Trophoblast cell (in vitro differentiated cells and primary cell): ENCODE data around the gene KEL. TPM values are rescaled to one million over a fixed set of nuclear protein-coding genes. Genes with fewer than 3 reads are reported as not detected.
A peak's percentile ranks its signal among the peaks of the same experiment; 100 is the strongest.

ENCODE experiments used
- DNase-seq, 2 donors: peaks; one replicate each; pipeline ENCODE4 v3.0.0-alpha.2; 2016
- H2AFZ ChIP-seq: 2 replicates; pipeline ENCODE4 v1.6.1; 2013; ENCODE audit warnings: low read length, moderate library complexity, mild to moderate bottlenecking; ENCODE audit not compliant: insufficient read depth, poor library complexity
- H2AK5ac ChIP-seq: 2 replicates; pipeline ENCODE4 v1.6.1; 2013; ENCODE audit warnings: mild to moderate bottlenecking, low read length
- H2BK120ac ChIP-seq: 2 replicates; pipeline ENCODE4 v1.6.1; 2013; ENCODE audit warnings: low read length, mild to moderate bottlenecking, moderate library complexity; ENCODE audit not compliant: insufficient read depth, poor library complexity
- H2BK12ac ChIP-seq: 2 replicates; pipeline ENCODE4 v1.6.1; 2013; ENCODE audit warnings: mild to moderate bottlenecking, low read length, moderate library complexity
- H2BK5ac ChIP-seq: 2 replicates; pipeline ENCODE4 v1.6.1; 2013; ENCODE audit warnings: low read length, low read depth, moderate library complexity, mild to moderate bottlenecking; ENCODE audit not compliant: poor library complexity
- H3K14ac ChIP-seq: 2 replicates; pipeline ENCODE4 v1.6.1; 2013; ENCODE audit warnings: mild to moderate bottlenecking, low read length
- H3K18ac ChIP-seq: 2 replicates; pipeline ENCODE4 v1.6.1; 2013; ENCODE audit warnings: mild to moderate bottlenecking, low read length
- H3K23ac ChIP-seq: 2 replicates; pipeline ENCODE4 v1.6.1; 2013; ENCODE audit warnings: low read length
- H3K27ac ChIP-seq: 2 replicates; pipeline ENCODE4 v1.5.1; 2013; ENCODE audit warnings: low read depth, mild to moderate bottlenecking, inconsistent platforms, low read length, moderate library complexity
- H3K27me3 ChIP-seq: 2 replicates; pipeline ENCODE4 v1.6.1; 2013; ENCODE audit warnings: inconsistent platforms, mild to moderate bottlenecking, low read length, moderate library complexity; ENCODE audit not compliant: insufficient read depth
- H3K36me3 ChIP-seq, 2 experiments: 1 replicate in 1 of 2; 2 replicates in 1 of 2; pipeline ENCODE4 v1.6.1; 2013; ENCODE audit warnings: low read length in 2 of 2, mild to moderate bottlenecking in 2 of 2, moderate library complexity in 1 of 2; ENCODE audit not compliant: insufficient read depth in 2 of 2, control insufficient read depth in 1 of 2
- H3K4ac ChIP-seq: 2 replicates; pipeline ENCODE4 v1.6.1; 2013; ENCODE audit warnings: low read depth, mild to moderate bottlenecking, low read length, moderate library complexity
- H3K4me1 ChIP-seq, 2 experiments: 1 replicate in 1 of 2; 2 replicates in 1 of 2; pipeline ENCODE4 v1.6.1; 2013; ENCODE audit warnings: low read length in 2 of 2, mild to moderate bottlenecking in 2 of 2, moderate library complexity in 1 of 2; ENCODE audit not compliant: insufficient read depth in 2 of 2, control insufficient read depth in 1 of 2
- H3K4me2 ChIP-seq: 2 replicates; pipeline ENCODE4 v1.6.1; 2013; ENCODE audit warnings: inconsistent platforms, mild to moderate bottlenecking, low read length, moderate library complexity
- H3K4me3 ChIP-seq: 2 replicates; pipeline ENCODE4 v1.5.1; 2013; ENCODE audit warnings: mild to moderate bottlenecking, low read depth, low read length, inconsistent platforms
- H3K79me1 ChIP-seq: one replicate; pipeline ENCODE4 v1.6.1; 2013; ENCODE audit warnings: low read length
- H3K79me2 ChIP-seq: 2 replicates; pipeline ENCODE4 v1.6.1; 2013; ENCODE audit warnings: low read length, mild to moderate bottlenecking; ENCODE audit not compliant: control insufficient read depth, insufficient read depth, poor library complexity
- H3K9ac ChIP-seq: 2 replicates; pipeline ENCODE4 v1.6.1; 2013; ENCODE audit warnings: mild to moderate bottlenecking, low read length
- H3K9me3 ChIP-seq: 2 replicates; pipeline ENCODE4 v1.6.1; 2013; ENCODE audit warnings: low read depth, mild to moderate bottlenecking, control low read depth, inconsistent platforms, low read length; ENCODE audit not compliant: insufficient read depth
- H4K12ac ChIP-seq: 2 replicates; pipeline ENCODE4 v1.6.1; 2013; ENCODE audit warnings: low read depth, mild to moderate bottlenecking, low read length, moderate library complexity
- H4K8ac ChIP-seq: 2 replicates; pipeline ENCODE4 v1.6.1; 2013; ENCODE audit warnings: low read depth, mild to moderate bottlenecking, low read length, moderate library complexity
- H4K91ac ChIP-seq: one replicate; pipeline ENCODE4 v1.6.1; 2013; ENCODE audit warnings: low read depth, mild to moderate bottlenecking, low read length, moderate library complexity
- WGBS: extraction: QIAGEN DNeasy Blood & Tissue Kit; methylation state at CpG from one replicate; pipeline ENCODE4 v1.1.7; 2013; ENCODE audit warnings: missing lambda C conversion rate; ENCODE audit not compliant: insufficient read length, insufficient coverage; ENCODE audit errors: extremely low coverage; 5-methylcytosine and 5-hydroxymethylcytosine counted together
- polyA plus RNA-seq: library from polyadenylated mRNA; stranded (reverse); fragments of 200-250 nt; gene quantifications from 2 replicates; pipeline ENCODE4 v1.2.3, GENCODE V29; 2013

The KEL gene
- 0.19 and 0.26 TPM in 2 replicates for polyA plus RNA-seq

GRCh38 chr7:142961973-142962926 lies at the start of gene KEL:
Gene KEL (minus strand): TSS chr7:142962363. CDS start chr7:142962206, 157 bp downstream.
- no peak within 1 kb of the TSS for H3K4me3 ChIP-seq
- no peak within 1 kb of the TSS for H2AFZ ChIP-seq
- H4K8ac ChIP-seq: no peak within 1 kb of the TSS
- no peak within 1 kb of the TSS for H3K4ac ChIP-seq
- H4K12ac ChIP-seq: no peak within 1 kb of the TSS
- no peak within 1 kb of the TSS for H3K4me2 ChIP-seq
- no peak within 1 kb of the TSS for H4K91ac ChIP-seq
- peaks cover 7 to 8% of the 10 kb centered on the region in 2 experiments for H3K4me1 ChIP-seq
- H3K27ac ChIP-seq: no peak within 1 kb of the TSS
- no CpG with 5 or more reads among the region's 9 CpGs for WGBS
- H3K9me3 ChIP-seq: no peaks in the 10 kb centered on the region
- no peaks in the 10 kb centered on the region for H3K79me2 ChIP-seq
- H3K23ac ChIP-seq: no peak within 1 kb of the TSS
- no peak within 1 kb of the TSS for H3K9ac ChIP-seq
- H3K14ac ChIP-seq: no peak within 1 kb of the TSS
- no peak for DNase-seq
- H3K18ac ChIP-seq: no peak within 1 kb of the TSS
- no peaks in the 10 kb centered on the region for H3K36me3 ChIP-seq
- H2BK5ac ChIP-seq: no peak within 1 kb of the TSS
- no peak within 1 kb of the TSS for H2AK5ac ChIP-seq
- peaks cover 2% of the 10 kb centered on the region for H3K79me1 ChIP-seq
- H3K27me3 ChIP-seq: no peaks in the 10 kb centered on the region
- no peak within 1 kb of the TSS for H2BK120ac ChIP-seq
- no peak within 1 kb of the TSS for H2BK12ac ChIP-seq

GRCh38 chr7:143008007-143008901 lies 46.1 kb upstream of the KEL start:
- WGBS: no CpG with 5 or more reads among the region's 24 CpGs
- peak; percentile 59 to 91 for DNase-seq

GRCh38 chr7:143005632-143006260 lies 43.6 kb upstream of the KEL start:
- H3K4me2 ChIP-seq: no peak overlapping the region
- no peak overlapping the region for H2BK5ac ChIP-seq
- H4K12ac ChIP-seq: no peak overlapping the region
- H4K8ac ChIP-seq: no peak overlapping the region
- no peak overlapping the region for H2BK120ac ChIP-seq
- no peaks in the 10 kb centered on the region for H3K9me3 ChIP-seq
- no peaks in the 10 kb centered on the region for H3K36me3 ChIP-seq
- WGBS: no CpG with 5 or more reads among the region's 6 CpGs
- no peak overlapping the region for H2AK5ac ChIP-seq
- H3K4me3 ChIP-seq: no peak overlapping the region
- H3K4me1 ChIP-seq: peaks cover 4 to 7% of the 10 kb centered on the region in 2 experiments
- no peak overlapping the region for H3K4ac ChIP-seq
- H3K27me3 ChIP-seq: no peaks in the 10 kb centered on the region
- no peak overlapping the region for H3K27ac ChIP-seq
- H2AFZ ChIP-seq: no peak overlapping the region
- H3K9ac ChIP-seq: no peak overlapping the region
- no peak for DNase-seq
- H3K14ac ChIP-seq: no peak overlapping the region
- H3K79me1 ChIP-seq: peaks cover 6% of the 10 kb centered on the region
- H4K91ac ChIP-seq: no peak overlapping the region
- no peak overlapping the region for H3K23ac ChIP-seq
- H3K79me2 ChIP-seq: peaks cover 2% of the 10 kb centered on the region
- H3K18ac ChIP-seq: no peak overlapping the region
- no peak overlapping the region for H2BK12ac ChIP-seq

More at GRCh38 chr7:143008007-143008901, 46.1 kb upstream of the KEL start:
- no peaks in the 10 kb centered on the region for H3K36me3 ChIP-seq
- H3K14ac ChIP-seq: no peak overlapping the region
- H3K79me1 ChIP-seq: peaks cover 6% of the 10 kb centered on the region
- no peak overlapping the region for H2BK120ac ChIP-seq
- no peak overlapping the region for H2BK5ac ChIP-seq
- no peaks in the 10 kb centered on the region for H3K9me3 ChIP-seq
- peaks cover 2% of the 10 kb centered on the region for H3K79me2 ChIP-seq
- H2AFZ ChIP-seq: no peak overlapping the region
- no peak overlapping the region for H4K8ac ChIP-seq
- no peak overlapping the region for H3K27ac ChIP-seq
- peaks cover 4 to 7% of the 10 kb centered on the region in 2 experiments for H3K4me1 ChIP-seq
- no peak overlapping the region for H3K4me3 ChIP-seq
- H3K4ac ChIP-seq: no peak overlapping the region
- H4K91ac ChIP-seq: peak overlapping the region; percentile 11
- peak overlapping the region; percentile 82 for H2BK12ac ChIP-seq
- no peak overlapping the region for H3K9ac ChIP-seq
- no peak overlapping the region for H2AK5ac ChIP-seq
- H3K27me3 ChIP-seq: no peaks in the 10 kb centered on the region
- H3K23ac ChIP-seq: no peak overlapping the region
- H3K18ac ChIP-seq: no peak overlapping the region
- H4K12ac ChIP-seq: no peak overlapping the region
- H3K4me2 ChIP-seq: no peak overlapping the region
